ENCODE measurements around the gene RAB6B.

DNA sequence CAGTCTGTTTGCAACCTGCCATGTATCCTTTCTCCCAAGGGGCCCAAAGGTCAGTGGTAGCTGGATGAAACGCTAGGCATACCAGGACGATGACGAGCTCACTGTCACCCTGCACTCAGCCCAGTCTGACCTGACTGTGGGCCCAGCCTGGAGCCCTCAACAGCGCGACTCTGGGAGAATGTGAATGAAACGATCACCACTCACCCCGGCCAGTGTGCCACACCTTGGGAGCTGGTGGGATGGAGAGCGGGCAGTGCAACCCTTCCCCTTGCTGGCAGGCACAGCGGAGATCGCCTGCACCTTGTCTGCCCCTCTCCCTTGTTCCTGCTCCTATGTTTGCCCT is 62.9 kb downstream of the RAB6B start:
- no peak for TF ChIP-seq CTCF (IDR thresholded peaks at IDR 0.05; ENCODE audit: poor library complexity)
- no peak for TF ChIP-seq EZH2 (IDR thresholded peaks at IDR 0.05; ENCODE audit: borderline replicate concordance)
- no peak for TF ChIP-seq EZH2phosphoT487 (IDR thresholded peaks at IDR 0.05; ENCODE audit: low read depth, severe bottlenecking, unreplicated experiment)
